ENCODE results near the gene ZNF827.

Gene ZNF827

GRCh38 chr4:145719752-145720624 lies 218.6 kb downstream of the ZNF827 start:
- no peak for DNase-seq (ENCODE audit: low spot score)

GRCh38 chr4:145716661-145717200 lies 221.9 kb downstream of the ZNF827 start:
- no peak for DNase-seq (ENCODE audit: low spot score)

GRCh38 chr4:145716200-145716599 lies 222.4 kb downstream of the ZNF827 start:
- DNase-seq (ENCODE audit: low spot score) = no peak

GRCh38 chr4:145709843-145710242 lies 228.8 kb downstream of the ZNF827 start:
- DNase-seq (ENCODE audit: low spot score) = no peak

GRCh38 chr4:145709336-145709735 lies 229.3 kb downstream of the ZNF827 start:
- DNase-seq (ENCODE audit: low spot score) = no peak

Measured in Ammon's horn (tissue), 1 donor.